ENCODE results near the gene SIRT3.

DNA sequence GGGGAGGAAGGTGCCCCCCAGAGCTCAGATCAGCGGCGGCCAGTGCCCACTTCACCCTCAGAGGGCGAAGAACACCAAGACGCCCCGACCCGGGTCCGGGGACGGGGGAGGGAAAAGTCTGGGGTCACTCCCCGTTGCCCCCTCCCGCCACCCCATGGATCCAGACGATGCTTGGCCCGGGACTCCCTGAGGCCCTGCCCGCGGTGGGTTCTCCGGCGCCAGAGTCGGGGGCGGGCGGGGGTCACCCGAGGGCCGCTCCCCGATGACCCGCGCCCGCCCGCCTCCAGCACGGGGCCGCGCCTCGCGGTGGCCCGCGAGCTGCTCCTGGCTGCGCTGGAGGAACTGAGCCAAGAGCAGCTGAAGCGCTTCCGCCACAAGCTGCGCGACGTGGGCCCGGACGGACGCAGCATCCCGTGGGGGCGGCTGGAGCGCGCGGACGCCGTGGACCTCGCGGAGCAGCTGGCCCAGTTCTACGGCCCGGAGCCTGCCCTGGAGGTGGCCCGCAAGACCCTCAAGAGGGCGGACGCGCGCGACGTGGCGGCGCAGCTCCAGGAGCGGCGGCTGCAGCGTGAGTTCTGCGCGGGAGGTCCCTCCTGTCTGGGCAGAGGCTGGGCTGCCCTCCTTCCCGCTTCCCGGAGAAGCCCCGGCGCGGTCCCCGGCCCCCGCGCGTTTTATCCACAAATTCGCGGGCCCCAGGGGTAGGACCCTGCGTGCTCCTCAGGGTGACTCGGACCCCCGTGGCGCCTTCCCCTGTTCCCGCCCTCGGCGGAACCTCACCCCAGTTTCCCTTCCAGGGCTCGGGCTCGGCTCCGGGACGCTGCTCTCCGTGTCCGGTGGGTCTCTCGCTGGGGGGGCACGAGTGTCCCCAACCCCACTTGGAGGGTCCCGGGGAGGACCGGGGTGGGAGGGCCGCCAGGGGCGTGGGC is 43.2 kb upstream of the SIRT3 start:
- TF ChIP-seq POLR2A (IDR thresholded peaks at IDR 0.05) = no peak
- TF ChIP-seq, protein P1, sequence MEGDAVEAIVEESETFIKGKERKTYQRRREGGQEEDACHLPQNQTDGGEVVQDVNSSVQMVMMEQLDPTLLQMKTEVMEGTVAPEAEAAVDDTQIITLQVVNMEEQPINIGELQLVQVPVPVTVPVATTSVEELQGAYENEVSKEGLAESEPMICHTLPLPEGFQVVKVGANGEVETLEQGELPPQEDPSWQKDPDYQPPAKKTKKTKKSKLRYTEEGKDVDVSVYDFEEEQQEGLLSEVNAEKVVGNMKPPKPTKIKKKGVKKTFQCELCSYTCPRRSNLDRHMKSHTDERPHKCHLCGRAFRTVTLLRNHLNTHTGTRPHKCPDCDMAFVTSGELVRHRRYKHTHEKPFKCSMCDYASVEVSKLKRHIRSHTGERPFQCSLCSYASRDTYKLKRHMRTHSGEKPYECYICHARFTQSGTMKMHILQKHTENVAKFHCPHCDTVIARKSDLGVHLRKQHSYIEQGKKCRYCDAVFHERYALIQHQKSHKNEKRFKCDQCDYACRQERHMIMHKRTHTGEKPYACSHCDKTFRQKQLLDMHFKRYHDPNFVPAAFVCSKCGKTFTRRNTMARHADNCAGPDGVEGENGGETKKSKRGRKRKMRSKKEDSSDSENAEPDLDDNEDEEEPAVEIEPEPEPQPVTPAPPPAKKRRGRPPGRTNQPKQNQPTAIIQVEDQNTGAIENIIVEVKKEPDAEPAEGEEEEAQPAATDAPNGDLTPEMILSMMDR (IDR thresholded peaks at IDR 0.05 in 4 of 5, conservative IDR thresholded peaks at IDR 0.05 in 1 of 5) = no peak

Data from gastrocnemius medialis (tissue), 4 donors.